LNCaP clone FGC (cell line): ENCODE data around the gene TEAD1.

Experiments
- DNase-seq: peaks from one replicate; pipeline ENCODE4 v3.0.0-alpha.2; 2011; ENCODE audit warnings: low read depth
- H3K4me3 ChIP-seq: 2 replicates; pipeline ENCODE4 v1.5.1; 2011; ENCODE audit warnings: mild to moderate bottlenecking, low read depth, low read length, control low read depth
- TF ChIP-seq, protein P1 (sequence below): IDR thresholded peaks from 2 replicates; pipeline ENCODE4 v1.5.1; 2012; ENCODE audit warnings: mild to moderate bottlenecking; ENCODE audit not compliant: control insufficient read depth, insufficient read depth; ENCODE audit errors: extremely low read depth

TEAD1 gene

DNA sequence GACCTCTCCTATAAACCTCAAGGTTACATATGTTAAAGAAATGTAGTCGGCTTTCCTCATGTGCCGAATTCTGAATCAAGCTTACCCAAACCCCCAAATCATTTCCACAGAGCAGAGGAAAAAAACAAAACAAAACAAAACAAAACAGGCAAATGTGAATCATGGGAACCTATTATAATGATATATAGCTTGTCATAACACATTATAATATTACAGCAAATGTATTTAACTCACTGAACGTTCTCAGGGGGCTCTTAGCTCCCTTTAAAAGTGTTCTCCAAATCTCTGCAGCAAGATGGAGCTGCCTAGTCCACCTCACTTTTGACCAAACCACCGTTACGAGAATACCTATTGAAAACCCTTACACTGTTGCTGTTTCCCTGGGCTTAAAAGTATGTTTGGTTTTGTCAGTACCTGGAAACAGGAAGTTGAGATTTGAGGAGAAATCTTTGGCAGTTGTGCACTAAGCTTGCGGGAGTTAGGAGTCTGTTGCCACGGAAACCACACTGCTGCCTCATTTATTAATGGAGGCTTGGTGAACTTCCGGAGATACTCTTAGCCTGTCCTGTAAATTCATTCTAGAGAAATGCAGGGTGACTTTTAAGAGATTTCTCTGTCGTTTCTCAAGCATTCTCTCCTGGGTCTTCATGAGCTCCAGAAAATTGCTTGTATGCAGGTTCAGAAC lies 167.9 kb downstream of the TEAD1 start:
- TF ChIP-seq, protein P1, sequence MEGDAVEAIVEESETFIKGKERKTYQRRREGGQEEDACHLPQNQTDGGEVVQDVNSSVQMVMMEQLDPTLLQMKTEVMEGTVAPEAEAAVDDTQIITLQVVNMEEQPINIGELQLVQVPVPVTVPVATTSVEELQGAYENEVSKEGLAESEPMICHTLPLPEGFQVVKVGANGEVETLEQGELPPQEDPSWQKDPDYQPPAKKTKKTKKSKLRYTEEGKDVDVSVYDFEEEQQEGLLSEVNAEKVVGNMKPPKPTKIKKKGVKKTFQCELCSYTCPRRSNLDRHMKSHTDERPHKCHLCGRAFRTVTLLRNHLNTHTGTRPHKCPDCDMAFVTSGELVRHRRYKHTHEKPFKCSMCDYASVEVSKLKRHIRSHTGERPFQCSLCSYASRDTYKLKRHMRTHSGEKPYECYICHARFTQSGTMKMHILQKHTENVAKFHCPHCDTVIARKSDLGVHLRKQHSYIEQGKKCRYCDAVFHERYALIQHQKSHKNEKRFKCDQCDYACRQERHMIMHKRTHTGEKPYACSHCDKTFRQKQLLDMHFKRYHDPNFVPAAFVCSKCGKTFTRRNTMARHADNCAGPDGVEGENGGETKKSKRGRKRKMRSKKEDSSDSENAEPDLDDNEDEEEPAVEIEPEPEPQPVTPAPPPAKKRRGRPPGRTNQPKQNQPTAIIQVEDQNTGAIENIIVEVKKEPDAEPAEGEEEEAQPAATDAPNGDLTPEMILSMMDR, result no peak
- no peak for DNase-seq
- no peak overlapping the region for H3K4me3 ChIP-seq

DNA sequence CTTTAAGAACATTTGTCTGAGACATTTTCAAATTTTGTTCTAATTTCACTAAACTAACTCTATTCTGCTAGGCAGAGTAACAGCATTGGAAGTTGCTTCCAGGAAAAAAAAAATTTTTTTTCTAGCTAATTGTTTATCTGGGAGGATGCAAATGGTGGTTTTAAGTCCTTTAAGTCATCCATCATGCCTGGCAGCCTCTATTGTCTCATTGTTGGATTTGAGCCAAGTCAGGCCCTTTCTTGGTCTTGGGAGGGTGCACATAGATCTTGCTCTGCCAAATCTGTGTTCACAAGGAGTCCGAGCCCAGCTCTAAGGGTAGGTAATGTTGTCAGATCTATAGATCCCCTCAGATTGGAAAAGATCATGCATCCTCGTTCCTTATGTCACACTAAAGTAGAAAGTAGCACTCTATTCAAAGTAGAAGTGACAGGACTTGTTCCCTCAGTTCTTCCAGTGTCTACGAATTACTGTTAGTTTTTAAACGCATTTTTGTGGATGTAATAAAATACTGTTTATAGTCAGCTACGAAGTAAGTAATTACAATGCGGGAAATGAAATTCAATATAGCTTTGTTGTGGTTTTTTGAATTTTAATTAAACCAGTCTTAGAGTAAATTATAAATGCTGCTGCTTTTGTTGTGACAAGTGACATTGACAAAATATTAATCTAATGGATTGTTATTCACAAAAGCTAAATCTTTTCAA lies 168.9 kb downstream of the TEAD1 start:
- no peak for DNase-seq
- TF ChIP-seq, protein P1, result no peak
- H3K4me3 ChIP-seq, result no peak overlapping the region

DNA sequence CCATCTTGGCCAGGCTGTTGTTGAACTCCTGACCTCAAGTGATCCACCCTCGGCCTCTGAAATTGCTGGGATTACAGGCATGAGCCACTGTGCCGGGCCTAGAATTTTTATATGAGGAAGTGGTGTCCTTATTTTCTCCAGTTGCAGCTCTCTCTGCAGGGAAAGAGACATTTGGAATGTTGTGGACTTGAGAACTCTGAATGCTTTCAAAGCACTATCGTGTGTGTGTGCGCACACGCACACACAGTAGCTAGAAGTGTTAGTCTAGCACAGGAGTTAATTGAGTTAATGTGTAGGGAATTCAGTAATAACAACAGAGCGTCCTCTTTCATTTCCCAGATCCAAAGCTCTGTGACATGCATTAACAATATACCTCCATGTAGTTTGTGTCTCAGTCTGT lies 170.9 kb downstream of the TEAD1 start:
- H3K4me3 ChIP-seq, result no peak overlapping the region
- no peak for DNase-seq
- TF ChIP-seq, protein P1, result no peak

DNA sequence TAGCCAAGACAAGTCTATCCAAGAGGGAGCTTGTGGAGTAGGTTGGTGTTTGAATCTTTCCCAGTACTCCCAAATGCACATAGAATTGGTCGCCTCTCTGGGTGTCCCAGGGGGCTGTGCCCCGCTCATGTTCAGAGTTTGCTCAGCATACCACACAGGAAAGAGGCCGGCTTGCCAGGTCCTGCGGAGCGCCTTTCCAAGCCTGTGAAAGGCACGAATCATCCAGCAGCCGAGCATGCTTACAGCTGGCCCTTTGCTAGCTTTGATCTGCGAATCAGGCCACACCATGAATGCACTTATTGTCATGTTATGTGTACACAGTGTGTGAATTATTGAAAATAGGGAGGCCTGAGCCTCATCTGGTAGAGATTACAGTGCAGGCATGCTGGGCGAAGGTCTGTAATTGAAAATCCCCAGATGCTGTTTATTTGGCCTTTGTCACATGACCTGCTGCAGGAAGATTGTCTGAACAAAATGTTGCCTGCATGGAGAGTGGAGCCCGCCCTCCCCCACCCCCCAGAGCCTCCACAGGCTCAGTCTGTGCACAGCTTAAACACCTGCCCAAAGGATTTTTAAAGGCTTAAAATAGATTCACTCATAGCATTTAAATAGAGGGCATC lies 171.6 kb downstream of the TEAD1 start:
- TF ChIP-seq, protein P1, result no peak
- DNase-seq, result no peak
- no peak overlapping the region for H3K4me3 ChIP-seq

DNA sequence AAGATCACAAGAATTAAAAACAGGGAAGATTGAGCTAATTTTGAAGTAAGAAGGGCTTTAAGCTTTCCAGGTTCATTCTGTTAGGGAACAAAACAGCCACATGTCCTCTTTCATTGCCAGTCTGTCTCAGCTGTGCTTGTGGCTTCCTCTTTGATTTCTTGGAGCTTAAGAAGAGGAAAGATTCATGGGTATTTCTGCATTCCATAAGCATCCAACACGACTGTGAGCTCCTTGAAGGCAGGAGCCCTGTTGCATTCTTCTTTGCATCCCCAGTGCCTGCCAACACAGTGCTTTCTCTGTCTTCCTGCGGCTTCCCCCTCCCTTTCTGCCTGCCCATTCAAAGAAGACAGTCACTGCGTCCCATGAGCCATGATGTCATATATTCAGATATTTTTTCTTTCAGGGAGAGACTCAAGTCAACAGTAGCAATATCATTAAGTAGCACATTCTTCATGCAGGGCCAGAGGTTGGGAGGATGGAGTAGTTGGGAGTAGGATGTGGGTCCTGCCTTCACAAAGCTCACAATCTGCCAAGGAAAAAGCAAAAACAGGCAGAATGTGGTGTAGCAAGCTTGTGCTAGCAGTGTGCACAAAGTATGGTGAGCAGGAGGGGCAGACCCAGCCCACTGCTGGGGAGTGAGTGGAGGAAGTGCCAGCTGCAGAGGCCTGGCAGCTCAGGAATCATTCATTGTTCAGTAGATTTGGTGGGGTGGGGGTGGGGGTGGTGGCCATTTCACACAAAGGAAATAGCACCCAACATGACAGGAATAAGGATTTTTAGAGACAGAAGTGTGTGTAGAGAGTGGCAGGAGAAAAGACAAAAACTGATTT lies 172.8 kb downstream of the TEAD1 start:
- H3K4me3 ChIP-seq, result no peak overlapping the region
- TF ChIP-seq, protein P1, result no peak
- DNase-seq, result no peak

DNA sequence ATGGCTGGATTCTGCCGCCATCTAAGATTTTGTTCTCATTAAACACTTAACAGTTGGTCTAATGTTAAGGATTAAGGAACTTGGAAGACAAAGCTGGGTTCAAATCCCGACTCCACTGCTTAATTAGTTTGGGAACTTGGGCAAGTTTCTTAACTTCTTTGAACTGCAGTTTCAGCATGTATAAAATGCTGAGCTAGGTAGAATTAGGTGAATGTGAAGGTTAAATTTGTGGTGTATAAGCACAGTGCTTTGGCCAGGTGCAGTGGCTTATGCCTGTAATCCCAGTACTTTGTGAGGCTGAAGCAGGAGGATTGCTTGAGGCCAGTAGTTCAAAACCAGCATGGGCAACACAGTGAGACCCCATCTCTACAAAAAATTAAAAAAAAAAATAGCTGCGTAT lies 174.2 kb downstream of the TEAD1 start:
- TF ChIP-seq, protein P1, result no peak
- no peak overlapping the region for H3K4me3 ChIP-seq
- no peak for DNase-seq
